OCI-LY7 (cell line): Measurements from ENCODE around the gene PDE6G.

Experiments used
- CTCF ChIP-seq: fragments of 200-600 bp; sonication (generic); conservative IDR thresholded peaks from 2 replicates; pipeline ENCODE4 v1.5.1; 2014; ENCODE audit warnings: mild to moderate bottlenecking, antibody characterized with exemption, low read length, moderate library complexity, mixed read lengths
- EZH2phosphoT487 ChIP-seq: fragments of 200-600 bp; sonication (generic); IDR thresholded peaks from 2 replicates; pipeline ENCODE4 v1.6.1; 2018; ENCODE audit warnings: low read depth, borderline replicate concordance, mild to moderate bottlenecking, mixed run types, antibody characterized with exemption, low read length, moderate library complexity, mixed read lengths

- TF ChIP-seq CTCF = no peak
- no peak for TF ChIP-seq EZH2phosphoT487
Observed at GRCh38 chr17:81635431-81635830, 20.9 kb downstream of the PDE6G start.
